Measurements from ENCODE around the gene ROR2.

GRCh38 chr9:91700475-91700874, 249.6 kb downstream of the ROR2 start:
- no peak for TF ChIP-seq POLR2AphosphoS5 (IDR thresholded peaks at IDR 0.05; ENCODE audit: low read depth, low read length)
- no peak for TF ChIP-seq POLR2A (IDR thresholded peaks at IDR 0.05; ENCODE audit: low read depth, low read length)

Data from GM12892 (cell line).